GM23338 (cell line): ENCODE results near the gene LOXL1.

ENCODE experiments used
- CREB1 ChIP-seq: fragments of 250-450 bp; sonication (Bioruptor Pico); IDR thresholded peaks from 2 replicates; pipeline ENCODE4 v1.5.0; 2020; ENCODE audit warnings: low read depth, mild to moderate bottlenecking, moderate library complexity
- CTCF ChIP-seq, 2 experiments: fragments of 200-600 bp in 1 of 2; sonication (generic) in 1 of 2; conservative IDR thresholded peaks; 2 replicates each; pipeline versions ENCODE4 v1.5.1 to v1.6.1; 2016 to 2017; ENCODE audit warnings: antibody characterized with exemption in 2 of 2, low read depth in 2 of 2, mild to moderate bottlenecking in 2 of 2, moderate library complexity in 1 of 2
- EZH2 ChIP-seq: fragments of 200-600 bp; sonication (generic); IDR thresholded peaks from one replicate; pipeline ENCODE4 v1.8.0; 2017; ENCODE audit warnings: antibody characterized with exemption, mild to moderate bottlenecking, low read depth; ENCODE audit not compliant: unreplicated experiment
- EZH2phosphoT487 ChIP-seq: fragments of 200-600 bp; sonication (generic); IDR thresholded peaks from one replicate; pipeline ENCODE4 v1.8.1; 2018; ENCODE audit warnings: antibody characterized with exemption; ENCODE audit not compliant: unreplicated experiment
- JUNB ChIP-seq: IDR thresholded peaks from one replicate; pipeline ENCODE4 v1.6.1; 2016; ENCODE audit warnings: antibody characterized with exemption; ENCODE audit not compliant: unreplicated experiment
- NANOG ChIP-seq: IDR thresholded peaks from 2 replicates; pipeline ENCODE4 v1.6.1; 2016; ENCODE audit warnings: antibody characterized with exemption, borderline replicate concordance
- POLR2AphosphoS5 ChIP-seq: IDR thresholded peaks from 2 replicates; pipeline ENCODE4 v1.6.1; 2016; ENCODE audit warnings: antibody characterized with exemption, low read depth
- REST ChIP-seq: IDR thresholded peaks from one replicate; pipeline ENCODE4 v1.6.1; 2018; ENCODE audit warnings: antibody characterized with exemption; ENCODE audit not compliant: unreplicated experiment
- ZNF331 ChIP-seq: fragments of 250-450 bp; sonication (Bioruptor Pico); IDR thresholded peaks from 2 replicates; pipeline ENCODE4 v1.5.0; 2020; ENCODE audit warnings: low read depth, mild to moderate bottlenecking, moderate library complexity

- no peak for TF ChIP-seq CTCF (conservative IDR thresholded peaks at IDR 0.05; ENCODE audit: low read depth in 2 of 2)
- TF ChIP-seq POLR2AphosphoS5, result no peak
- TF ChIP-seq REST, result no peak
- no peak for TF ChIP-seq EZH2
- TF ChIP-seq JUNB, result no peak
- TF ChIP-seq CREB1, result no peak
- no peak for TF ChIP-seq ZNF331
- no peak for TF ChIP-seq EZH2phosphoT487
- TF ChIP-seq NANOG, result no peak
Observed at GRCh38 chr15:73952171-73952912, 26.1 kb downstream of the LOXL1 start.
